ENCODE results near the gene DISP3.

DISP3 gene

DNA sequence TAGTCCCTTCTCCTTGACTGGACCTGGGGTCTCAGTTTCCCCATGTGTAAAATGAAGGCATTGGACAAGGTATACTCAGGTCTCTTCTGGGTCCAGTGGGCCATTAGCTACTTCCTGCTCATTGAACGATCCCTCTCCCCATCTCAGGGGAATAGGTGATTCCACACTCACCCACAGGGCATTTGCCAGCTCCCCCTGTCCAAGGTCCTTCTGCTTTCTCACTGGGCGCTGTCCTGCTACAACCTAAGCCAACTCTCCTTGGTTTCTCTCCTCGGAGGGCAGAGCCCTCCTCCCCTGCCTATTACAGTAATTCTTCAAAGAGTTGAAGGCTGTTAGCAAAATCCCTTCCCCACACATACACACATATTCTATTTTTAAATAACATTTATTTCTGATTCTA, 16.6 kb downstream of the DISP3 start:
- Histone ChIP-seq H3K27me3 (ENCODE audit: insufficient read depth, low read length, poor library complexity) (no peaks in the 10 kb centered on the region), H3K4me3 (ENCODE audit: low read depth in 1 of 2, low read length in 2 of 2) (no peak overlapping the region), H3K27ac (ENCODE audit: low read length) (no peak overlapping the region), H3K4me2 (ENCODE audit: insufficient read depth, low read length) (no peak overlapping the region), H3K36me3 (ENCODE audit: insufficient read depth, low read length) (no peaks in the 10 kb centered on the region), H3K79me2 (ENCODE audit: insufficient read depth, low read length) (no peaks in the 10 kb centered on the region), H3K4me1 (ENCODE audit: insufficient read depth, low read length) (no peaks in the 10 kb centered on the region), H4K20me1 (ENCODE audit: insufficient read depth, low read length) (no peaks in the 10 kb centered on the region; the same call in 1 of the 2 replicates), H3K9me3 (ENCODE audit: insufficient read depth, low read length, severe bottlenecking) (no peaks in the 10 kb centered on the region), H2AFZ (ENCODE audit: low read depth, low read length) (no peak overlapping the region), H3K9ac (ENCODE audit: low read depth, low read length) (no peak overlapping the region)
- DNase-seq: no peak
- TF ChIP-seq, protein P1, sequence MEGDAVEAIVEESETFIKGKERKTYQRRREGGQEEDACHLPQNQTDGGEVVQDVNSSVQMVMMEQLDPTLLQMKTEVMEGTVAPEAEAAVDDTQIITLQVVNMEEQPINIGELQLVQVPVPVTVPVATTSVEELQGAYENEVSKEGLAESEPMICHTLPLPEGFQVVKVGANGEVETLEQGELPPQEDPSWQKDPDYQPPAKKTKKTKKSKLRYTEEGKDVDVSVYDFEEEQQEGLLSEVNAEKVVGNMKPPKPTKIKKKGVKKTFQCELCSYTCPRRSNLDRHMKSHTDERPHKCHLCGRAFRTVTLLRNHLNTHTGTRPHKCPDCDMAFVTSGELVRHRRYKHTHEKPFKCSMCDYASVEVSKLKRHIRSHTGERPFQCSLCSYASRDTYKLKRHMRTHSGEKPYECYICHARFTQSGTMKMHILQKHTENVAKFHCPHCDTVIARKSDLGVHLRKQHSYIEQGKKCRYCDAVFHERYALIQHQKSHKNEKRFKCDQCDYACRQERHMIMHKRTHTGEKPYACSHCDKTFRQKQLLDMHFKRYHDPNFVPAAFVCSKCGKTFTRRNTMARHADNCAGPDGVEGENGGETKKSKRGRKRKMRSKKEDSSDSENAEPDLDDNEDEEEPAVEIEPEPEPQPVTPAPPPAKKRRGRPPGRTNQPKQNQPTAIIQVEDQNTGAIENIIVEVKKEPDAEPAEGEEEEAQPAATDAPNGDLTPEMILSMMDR (IDR thresholded peaks at IDR 0.05; ENCODE audit: borderline replicate concordance, extremely low read depth, low read length, poor library complexity, severe bottlenecking): no peak
- no peak for TF ChIP-seq EZH2 (IDR thresholded peaks at IDR 0.05; ENCODE audit: borderline replicate concordance, low read depth, low read length, severe bottlenecking)
- ATAC-seq (ENCODE audit: insufficient read depth, low read depth): no peak

DNA sequence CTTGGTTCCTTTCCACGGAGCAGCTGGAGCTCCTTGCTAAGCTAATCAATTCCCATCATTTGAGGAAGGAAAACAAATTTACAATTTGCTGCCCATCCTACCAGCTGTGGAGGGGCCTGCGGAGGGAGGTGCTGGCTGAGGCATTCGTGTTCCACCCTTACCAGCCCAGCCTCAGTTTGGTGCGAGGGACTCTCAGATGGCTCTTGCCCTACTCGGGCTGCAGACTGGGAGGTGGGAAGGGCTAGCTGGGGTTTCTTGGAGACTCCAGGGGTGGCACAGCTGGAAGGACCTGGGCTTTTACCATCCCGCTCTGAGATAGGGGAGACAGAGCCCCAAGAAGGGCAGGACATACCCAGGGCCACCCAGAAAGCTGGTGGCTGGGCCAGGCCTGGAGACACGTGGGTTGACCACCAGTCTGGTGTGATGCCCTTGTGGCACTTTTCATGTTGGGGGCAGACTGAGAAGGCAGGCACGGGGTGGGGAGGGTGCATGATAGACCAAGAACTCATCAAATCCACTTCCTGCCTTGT, 17.7 kb downstream of the DISP3 start:
- Histone ChIP-seq H2AFZ (ENCODE audit: low read depth, low read length) (no peak overlapping the region), H3K4me3 (ENCODE audit: low read depth in 1 of 2, low read length in 2 of 2) (no peak overlapping the region), H3K27ac (ENCODE audit: low read length) (no peak overlapping the region), H3K36me3 (ENCODE audit: insufficient read depth, low read length) (no peaks in the 10 kb centered on the region), H3K4me1 (ENCODE audit: insufficient read depth, low read length) (no peaks in the 10 kb centered on the region), H4K20me1 (ENCODE audit: insufficient read depth, low read length) (no peaks in the 10 kb centered on the region; the same call in 1 of the 2 replicates), H3K9ac (ENCODE audit: low read depth, low read length) (no peak overlapping the region), H3K79me2 (ENCODE audit: insufficient read depth, low read length) (no peaks in the 10 kb centered on the region), H3K27me3 (ENCODE audit: insufficient read depth, low read length, poor library complexity) (no peaks in the 10 kb centered on the region), H3K9me3 (ENCODE audit: insufficient read depth, low read length, severe bottlenecking) (no peaks in the 10 kb centered on the region), H3K4me2 (ENCODE audit: insufficient read depth, low read length) (no peak overlapping the region)
- DNase-seq: no peak
- no peak for ATAC-seq (ENCODE audit: insufficient read depth, low read depth)
- TF ChIP-seq EZH2 (IDR thresholded peaks at IDR 0.05; ENCODE audit: borderline replicate concordance, low read depth, low read length, severe bottlenecking): no peak
- TF ChIP-seq, protein P1 (IDR thresholded peaks at IDR 0.05; ENCODE audit: borderline replicate concordance, extremely low read depth, low read length, poor library complexity, severe bottlenecking): no peak

DNA sequence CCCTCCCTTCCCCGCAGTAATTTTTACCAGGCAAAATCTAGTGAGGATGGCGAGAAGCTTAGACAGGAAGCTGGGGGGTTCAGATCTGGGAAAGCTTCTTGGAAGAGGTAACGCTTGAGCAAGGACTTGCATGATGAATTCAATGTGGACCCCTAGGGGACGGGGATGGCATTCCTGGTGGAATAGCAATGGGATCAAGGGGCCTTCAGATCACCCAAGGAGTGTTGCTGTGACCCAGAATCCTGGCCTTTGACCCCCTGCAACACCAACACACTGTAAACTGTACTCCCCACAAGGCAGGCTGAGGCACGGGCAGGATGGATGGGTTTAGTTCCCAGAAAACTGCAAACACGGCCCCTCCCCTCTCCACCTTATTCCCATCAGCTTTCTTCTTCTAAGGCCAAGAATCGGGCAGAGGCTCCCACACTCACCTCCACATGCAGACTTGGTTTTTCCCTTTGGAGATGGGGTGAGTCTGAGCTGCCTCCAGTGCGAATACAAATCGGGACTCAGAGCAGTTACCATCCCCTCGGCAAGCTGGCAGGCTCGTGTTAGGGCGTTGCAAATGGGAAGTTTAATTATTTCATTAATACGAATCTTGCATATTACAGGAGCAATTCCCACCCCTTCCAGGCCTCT, 20.1 kb downstream of the DISP3 start:
- Histone ChIP-seq H3K4me2 (ENCODE audit: insufficient read depth, low read length) (no peak overlapping the region), H3K79me2 (ENCODE audit: insufficient read depth, low read length) (no peaks in the 10 kb centered on the region), H4K20me1 (ENCODE audit: insufficient read depth, low read length) (no peaks in the 10 kb centered on the region; the same call in 1 of the 2 replicates), H3K4me3 (ENCODE audit: low read depth in 1 of 2, low read length in 2 of 2) (no peak overlapping the region), H3K27ac (ENCODE audit: low read length) (no peak overlapping the region), H3K36me3 (ENCODE audit: insufficient read depth, low read length) (peaks cover 5% of the 10 kb centered on the region; the same call in 1 of the 2 replicates), H3K9ac (ENCODE audit: low read depth, low read length) (no peak overlapping the region), H3K27me3 (ENCODE audit: insufficient read depth, low read length, poor library complexity) (no peaks in the 10 kb centered on the region), H2AFZ (ENCODE audit: low read depth, low read length) (no peak overlapping the region), H3K9me3 (ENCODE audit: insufficient read depth, low read length, severe bottlenecking) (peaks cover 2% of the 10 kb centered on the region), H3K4me1 (ENCODE audit: insufficient read depth, low read length) (no peaks in the 10 kb centered on the region)
- no peak for TF ChIP-seq EZH2 (IDR thresholded peaks at IDR 0.05; ENCODE audit: borderline replicate concordance, low read depth, low read length, severe bottlenecking)
- ATAC-seq (ENCODE audit: insufficient read depth, low read depth) (no peak), DNase-seq (no peak)

DNA sequence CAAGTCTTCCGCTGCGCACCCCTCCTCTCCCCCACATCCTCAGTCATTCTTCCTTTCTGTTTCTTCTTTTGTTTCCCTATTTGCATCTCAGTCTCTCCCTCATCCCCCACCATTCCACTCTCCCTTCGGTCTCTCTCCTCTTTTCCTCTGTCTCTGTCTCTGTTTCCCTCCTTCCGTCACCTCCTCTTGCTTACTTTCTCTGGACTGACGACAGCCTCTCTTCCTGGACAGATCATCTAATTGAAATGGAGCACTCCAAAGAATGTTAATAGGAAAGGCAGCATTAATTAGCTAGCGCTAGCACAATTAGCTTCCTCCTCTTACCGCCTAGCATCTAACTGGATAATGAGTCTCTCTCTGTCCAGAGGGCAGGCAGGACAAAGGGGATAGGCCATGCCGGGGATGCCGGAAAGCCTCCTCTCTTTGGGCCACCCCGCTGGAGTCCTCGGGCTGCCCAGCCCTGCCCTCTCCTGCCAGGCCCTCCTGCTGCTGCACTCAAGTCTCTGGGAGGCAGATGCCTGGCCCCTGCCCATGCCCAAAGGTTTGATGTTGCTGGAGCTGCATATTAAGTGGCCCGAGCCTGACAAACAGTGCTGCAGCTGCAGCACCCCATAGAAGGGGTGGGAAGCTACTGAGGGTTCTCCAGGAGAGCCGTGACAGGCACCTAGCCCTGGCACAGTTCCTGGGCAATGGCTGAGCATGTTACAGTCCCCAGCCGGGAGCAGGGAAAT, 20.8 kb downstream of the DISP3 start:
- DNase-seq (no peak), ATAC-seq (ENCODE audit: insufficient read depth, low read depth) (no peak)
- Histone ChIP-seq H3K36me3 (ENCODE audit: insufficient read depth, low read length) (peaks cover 5% of the 10 kb centered on the region; the same call in 1 of the 2 replicates), H3K9me3 (ENCODE audit: insufficient read depth, low read length, severe bottlenecking) (peaks cover 7% of the 10 kb centered on the region), H3K27ac (ENCODE audit: low read length) (no peak overlapping the region), H3K27me3 (ENCODE audit: insufficient read depth, low read length, poor library complexity) (no peaks in the 10 kb centered on the region), H4K20me1 (ENCODE audit: insufficient read depth, low read length) (no peaks in the 10 kb centered on the region; the same call in 1 of the 2 replicates), H3K9ac (ENCODE audit: low read depth, low read length) (no peak overlapping the region), H3K79me2 (ENCODE audit: insufficient read depth, low read length) (no peaks in the 10 kb centered on the region), H3K4me3 (ENCODE audit: low read depth in 1 of 2, low read length in 2 of 2) (no peak overlapping the region), H3K4me1 (ENCODE audit: insufficient read depth, low read length) (no peaks in the 10 kb centered on the region), H3K4me2 (ENCODE audit: insufficient read depth, low read length) (no peak overlapping the region), H2AFZ (ENCODE audit: low read depth, low read length) (no peak overlapping the region)
- TF ChIP-seq, protein P1 (IDR thresholded peaks at IDR 0.05; ENCODE audit: borderline replicate concordance, extremely low read depth, low read length, poor library complexity, severe bottlenecking): no peak
- no peak for TF ChIP-seq EZH2 (IDR thresholded peaks at IDR 0.05; ENCODE audit: borderline replicate concordance, low read depth, low read length, severe bottlenecking)

Measured in DND-41 (cell line).